Endodermal cell (in vitro differentiated cells): ENCODE results near the gene ARFGAP1. TPM values are rescaled to one million over a fixed set of nuclear protein-coding genes. Genes with fewer than 3 reads are reported as not detected.
A peak's percentile ranks its signal among the peaks of the same experiment; 100 is the strongest.

Experiments used
- DNase-seq: peaks from one replicate; pipeline ENCODE4 v3.0.0-alpha.2; 2017
- H3K27ac ChIP-seq: 2 replicates; pipeline ENCODE4 v1.5.1; 2013; ENCODE audit warnings: mild to moderate bottlenecking, low read depth, low read length, moderate library complexity
- H3K27me3 ChIP-seq: 2 replicates; pipeline ENCODE4 v1.6.1; 2013; ENCODE audit warnings: mild to moderate bottlenecking, low read length, moderate library complexity; ENCODE audit not compliant: insufficient read depth, control insufficient read depth, poor library complexity, severe bottlenecking
- H3K36me3 ChIP-seq: 2 replicates; pipeline ENCODE4 v1.7.0; 2013; ENCODE audit warnings: mild to moderate bottlenecking, low read length, moderate library complexity; ENCODE audit not compliant: control insufficient read depth, insufficient read depth
- H3K4me1 ChIP-seq: one replicate; pipeline ENCODE4 v1.7.0; 2013; ENCODE audit warnings: low read length; ENCODE audit not compliant: control insufficient read depth, insufficient read depth
- H3K4me3 ChIP-seq: 2 replicates; pipeline ENCODE4 v1.5.1; 2013; ENCODE audit warnings: mild to moderate bottlenecking, low read length, moderate library complexity
- H3K9ac ChIP-seq: 2 replicates; pipeline ENCODE4 v1.6.1; 2013; ENCODE audit warnings: mild to moderate bottlenecking, low read length, moderate library complexity; ENCODE audit not compliant: poor library complexity, severe bottlenecking; ENCODE audit errors: extremely low read depth
- H3K9me3 ChIP-seq: 2 replicates; pipeline ENCODE4 v1.6.1; 2013; ENCODE audit warnings: mild to moderate bottlenecking, low read length, moderate library complexity; ENCODE audit not compliant: control insufficient read depth
- H3K27ac Mint-ChIP-seq: 2 replicates; pipeline ENCODE4 v1.8.0; 2020; ENCODE audit warnings: mixed read lengths
- H3K27me3 Mint-ChIP-seq: 2 replicates; pipeline ENCODE4 v1.8.0; 2021; ENCODE audit warnings: mild to moderate bottlenecking, mixed read lengths; ENCODE audit not compliant: insufficient read depth
- H3K36me3 Mint-ChIP-seq: 2 replicates; pipeline ENCODE4 v1.8.0; 2020; ENCODE audit warnings: low read depth, mixed read lengths
- H3K4me1 Mint-ChIP-seq: 2 replicates; pipeline ENCODE4 v1.8.0; 2020; ENCODE audit warnings: mixed read lengths
- H3K4me3 Mint-ChIP-seq: 2 replicates; pipeline ENCODE4 v1.8.0; 2020; ENCODE audit warnings: mild to moderate bottlenecking, moderate library complexity, mixed read lengths
- H3K9me3 Mint-ChIP-seq: 2 replicates; pipeline ENCODE4 v1.8.0; 2020; ENCODE audit warnings: mild to moderate bottlenecking, mixed read lengths
- CTCF ChIP-seq: fragments of 200-600 bp; sonication (generic); conservative IDR thresholded peaks from 2 replicates; pipeline ENCODE4 v1.5.0; 2021; ENCODE audit warnings: antibody characterized with exemption, mild to moderate bottlenecking
- WGBS, 2 experiments: methylation state at CpG; one replicate each; pipeline versions ENCODE4 v1.1.5 to v1.1.7; 2013; ENCODE audit warnings: missing lambda C conversion rate in 2 of 2, mixed read lengths in 1 of 2; ENCODE audit not compliant: insufficient coverage in 1 of 2, insufficient read length in 1 of 2; 5-methylcytosine and 5-hydroxymethylcytosine counted together
- total RNA-seq, 2 donors: library from RNA; stranded (reverse); fragmentation: NEBNext Ultra II Directional in 1 of 2; extraction: Animal tissue kit (Norgen Biotek cat#: 25700) in 1 of 2; gene quantifications; 2 replicates in 1 of 2; 3 replicates in 1 of 2; pipeline ENCODE4 v1.2.1, GENCODE V29; 2021

The ARFGAP1 gene
- total RNA-seq, 2 donors from 2014 or later, result 159 to 208 TPM

- no peak for DNase-seq
- peaks cover 4% of the 10 kb centered on the region for H3K36me3 Mint-ChIP-seq
Observed at GRCh38 chr20:63267691-63268090, 4.9 kb upstream of the ARFGAP1 start.

GRCh38 chr20:63268256-63268655 lies 4.4 kb upstream of the ARFGAP1 start:
- no peak for TF ChIP-seq CTCF
- DNase-seq, result no peak
- no peak overlapping the region for H3K4me3 ChIP-seq
- no peak overlapping the region for H3K27ac ChIP-seq
- H3K36me3 ChIP-seq, result no peaks in the 10 kb centered on the region
- H3K9me3 ChIP-seq, result no peaks in the 10 kb centered on the region
- Mint-ChIP-seq H3K9me3 (no peaks in the 10 kb centered on the region), H3K27ac (peak overlapping the region; percentile 25), H3K36me3 (peaks cover 4% of the 10 kb centered on the region), H3K4me3 (no peak overlapping the region), H3K4me1 (no peaks in the 10 kb centered on the region), H3K27me3 (no peaks in the 10 kb centered on the region)
- H3K9ac ChIP-seq, result no peak overlapping the region
- H3K4me1 ChIP-seq, result no peaks in the 10 kb centered on the region
- 87 to 93% methylated on average over 7 of the region's 7 CpGs for WGBS, 2 experiments
- no peaks in the 10 kb centered on the region for H3K27me3 ChIP-seq

More at GRCh38 chr20:63267691-63268090, 4.9 kb upstream of the ARFGAP1 start:
- H3K9ac ChIP-seq, result no peak overlapping the region
- Mint-ChIP-seq H3K4me3 (no peak overlapping the region), H3K27me3 (no peaks in the 10 kb centered on the region), H3K27ac (no peak overlapping the region), H3K4me1 (no peaks in the 10 kb centered on the region), H3K9me3 (no peaks in the 10 kb centered on the region)
- no peak for TF ChIP-seq CTCF
- H3K4me3 ChIP-seq, result no peak overlapping the region
- no peaks in the 10 kb centered on the region for H3K9me3 ChIP-seq
- 88 to 93% methylated on average over 4 to 9 of the region's 9 CpGs for WGBS, 2 experiments
- H3K36me3 ChIP-seq, result no peaks in the 10 kb centered on the region
- H3K27me3 ChIP-seq, result no peaks in the 10 kb centered on the region
- no peak overlapping the region for H3K27ac ChIP-seq
- H3K4me1 ChIP-seq, result no peaks in the 10 kb centered on the region

DNA sequence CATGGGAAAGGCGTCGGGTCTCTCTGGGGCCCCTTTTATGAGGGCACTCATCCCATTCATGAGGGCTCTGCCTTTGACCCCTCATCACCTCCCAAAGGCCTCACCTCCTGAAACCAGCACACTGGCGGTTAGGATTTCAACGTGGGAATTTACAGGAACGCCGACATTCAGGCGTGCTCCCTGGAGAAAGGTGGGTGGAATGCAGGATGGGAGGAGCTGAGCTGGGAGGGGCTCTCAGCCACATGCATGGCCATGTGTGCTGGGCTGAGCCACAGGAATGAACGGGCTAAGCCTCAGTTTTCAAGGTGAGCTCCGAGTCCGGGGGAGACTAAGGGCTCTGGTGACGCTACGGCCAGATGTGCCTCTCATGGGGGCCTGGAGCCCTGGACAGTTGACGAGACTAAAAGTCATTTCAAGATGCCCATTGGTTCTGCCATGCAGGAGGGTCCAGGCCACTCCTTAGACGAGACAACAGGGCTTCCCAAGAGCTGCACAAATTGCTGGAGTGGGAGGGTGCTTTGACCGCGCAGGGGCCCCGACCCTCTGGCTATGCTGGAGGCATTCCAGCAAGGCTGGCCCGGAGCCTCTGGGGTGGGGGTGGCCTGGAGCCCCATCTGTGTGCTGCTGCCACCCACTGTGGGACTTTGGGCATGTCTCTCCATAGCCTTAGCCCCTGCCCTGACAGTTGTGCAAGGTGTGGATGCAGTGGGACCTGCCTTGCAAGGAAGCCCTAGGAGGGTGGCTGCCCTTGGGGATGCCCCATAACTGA lies 3.8 kb upstream of the ARFGAP1 start:
- Mint-ChIP-seq H3K9me3 (no peaks in the 10 kb centered on the region), H3K27ac (no peak overlapping the region), H3K4me1 (peaks cover 5% of the 10 kb centered on the region), H3K4me3 (no peak overlapping the region), H3K36me3 (peaks cover 4% of the 10 kb centered on the region), H3K27me3 (no peaks in the 10 kb centered on the region)
- no peak overlapping the region for H3K4me3 ChIP-seq
- H3K27ac ChIP-seq, result no peak overlapping the region
- peak; percentile 68 for DNase-seq
- H3K27me3 ChIP-seq, result no peaks in the 10 kb centered on the region
- 65 to 79% methylated on average over 16 to 18 of the region's 18 CpGs for WGBS, 2 experiments
- no peaks in the 10 kb centered on the region for H3K4me1 ChIP-seq
- no peak for TF ChIP-seq CTCF
- no peaks in the 10 kb centered on the region for H3K9me3 ChIP-seq
- H3K9ac ChIP-seq, result no peak overlapping the region
- H3K36me3 ChIP-seq, result no peaks in the 10 kb centered on the region
